Activated naive CD8-positive, alpha-beta T cell treated with anti-CD3 and anti-CD28 coated beads, Interleukin-2, amount 50 U/mL, for 24 hours (primary cell): ENCODE data around the gene ITIH3.

Experiments
- ATAC-seq: fragments of 150-1000 bp; cut with Tn5 transposase; one replicate; pipeline ENCODE4 v1.10.0; 2021
- DNase-seq: peaks from one replicate; pipeline ENCODE4 v3.0.0; 2021
- H3K27ac Mint-ChIP-seq: one replicate; pipeline ENCODE4 v1.8.0; 2021; ENCODE audit warnings: mild to moderate bottlenecking, mixed read lengths
- H3K27me3 Mint-ChIP-seq: one replicate; pipeline ENCODE4 v1.8.0; 2021; ENCODE audit warnings: mixed read lengths
- H3K36me3 Mint-ChIP-seq: one replicate; pipeline ENCODE4 v1.8.0; 2021; ENCODE audit warnings: low read depth, mixed read lengths
- H3K4me1 Mint-ChIP-seq: one replicate; pipeline ENCODE4 v1.8.0; 2021; ENCODE audit warnings: mixed read lengths
- H3K4me3 Mint-ChIP-seq: one replicate; pipeline ENCODE4 v1.8.0; 2021; ENCODE audit warnings: mild to moderate bottlenecking, moderate library complexity, mixed read lengths
- H3K9me3 Mint-ChIP-seq: one replicate; pipeline ENCODE4 v1.8.0; 2021; ENCODE audit warnings: mixed read lengths

The ITIH3 gene, protein sequence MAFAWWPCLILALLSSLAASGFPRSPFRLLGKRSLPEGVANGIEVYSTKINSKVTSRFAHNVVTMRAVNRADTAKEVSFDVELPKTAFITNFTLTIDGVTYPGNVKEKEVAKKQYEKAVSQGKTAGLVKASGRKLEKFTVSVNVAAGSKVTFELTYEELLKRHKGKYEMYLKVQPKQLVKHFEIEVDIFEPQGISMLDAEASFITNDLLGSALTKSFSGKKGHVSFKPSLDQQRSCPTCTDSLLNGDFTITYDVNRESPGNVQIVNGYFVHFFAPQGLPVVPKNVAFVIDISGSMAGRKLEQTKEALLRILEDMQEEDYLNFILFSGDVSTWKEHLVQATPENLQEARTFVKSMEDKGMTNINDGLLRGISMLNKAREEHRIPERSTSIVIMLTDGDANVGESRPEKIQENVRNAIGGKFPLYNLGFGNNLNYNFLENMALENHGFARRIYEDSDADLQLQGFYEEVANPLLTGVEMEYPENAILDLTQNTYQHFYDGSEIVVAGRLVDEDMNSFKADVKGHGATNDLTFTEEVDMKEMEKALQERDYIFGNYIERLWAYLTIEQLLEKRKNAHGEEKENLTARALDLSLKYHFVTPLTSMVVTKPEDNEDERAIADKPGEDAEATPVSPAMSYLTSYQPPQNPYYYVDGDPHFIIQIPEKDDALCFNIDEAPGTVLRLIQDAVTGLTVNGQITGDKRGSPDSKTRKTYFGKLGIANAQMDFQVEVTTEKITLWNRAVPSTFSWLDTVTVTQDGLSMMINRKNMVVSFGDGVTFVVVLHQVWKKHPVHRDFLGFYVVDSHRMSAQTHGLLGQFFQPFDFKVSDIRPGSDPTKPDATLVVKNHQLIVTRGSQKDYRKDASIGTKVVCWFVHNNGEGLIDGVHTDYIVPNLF

DNA sequence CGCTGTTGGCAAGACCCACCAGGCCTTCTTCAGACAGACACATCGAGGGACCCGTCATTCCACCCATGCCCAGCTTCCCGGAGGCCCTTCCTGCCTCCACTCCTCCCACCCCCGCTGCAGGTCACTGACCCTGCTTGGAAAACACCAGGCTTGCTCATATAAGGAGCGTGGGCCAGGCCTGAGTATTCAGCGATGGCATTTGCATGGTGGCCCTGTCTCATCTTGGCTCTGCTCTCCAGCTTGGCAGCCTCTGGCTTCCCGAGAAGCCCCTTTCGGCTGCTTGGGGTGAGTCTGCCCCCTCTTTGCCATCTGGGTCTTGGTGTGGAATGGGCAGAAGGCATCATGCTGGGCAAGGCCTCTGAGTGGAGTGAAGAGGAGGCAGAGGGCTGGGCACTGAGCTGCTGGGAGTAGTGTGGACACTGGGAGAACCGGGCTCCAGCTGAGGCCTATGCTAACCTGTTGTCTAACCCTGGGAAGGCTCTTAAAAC lies at the start of gene ITIH3:
ITIH3 (plus strand) TSS at position 185 of the 488 bp plus-strand sequence; CDS start at position 193, 8 bp downstream.
- no peak within 1 kb of the TSS for H3K27ac Mint-ChIP-seq

DNA sequence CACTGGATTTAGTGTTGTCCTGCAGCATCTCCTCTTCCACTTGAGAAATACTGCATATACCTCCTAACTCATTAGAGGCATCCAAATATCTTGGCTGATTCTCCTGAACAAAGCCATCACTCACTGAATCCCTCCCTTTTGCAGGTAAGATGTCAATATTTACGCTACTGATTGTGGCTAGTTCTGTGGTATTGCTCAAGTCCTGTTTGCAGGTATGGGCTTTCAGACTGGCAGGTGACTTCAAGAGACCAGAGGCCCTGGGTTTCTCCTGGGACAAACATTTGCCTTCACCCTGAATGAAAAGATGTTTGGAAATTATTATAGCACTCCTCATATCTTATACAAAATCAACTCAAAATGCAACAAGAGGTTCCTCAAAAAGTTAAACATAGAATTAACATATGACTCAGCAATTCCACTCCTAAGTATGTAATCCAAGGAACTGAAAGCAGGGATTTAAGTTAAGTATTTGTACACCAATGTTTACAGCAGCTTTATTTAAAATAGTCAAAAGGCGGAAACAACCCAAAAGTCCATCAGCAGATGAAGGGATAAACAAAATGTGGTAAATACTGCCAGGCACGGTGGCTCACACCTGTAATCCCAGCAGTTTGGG lies 42.4 kb upstream of the ITIH3 start:
- no peak for ATAC-seq
- Mint-ChIP-seq H3K27ac (no peak overlapping the region), H3K27me3 (no peaks in the 10 kb centered on the region), H3K4me3 (no peak overlapping the region), H3K4me1 (no peaks in the 10 kb centered on the region), H3K36me3 (peaks cover 27% of the 10 kb centered on the region), H3K9me3 (no peaks in the 10 kb centered on the region)
- DNase-seq, result no peak

More for the DNA sequence above, at the start of gene ITIH3:
- Mint-ChIP-seq H3K4me1 (no peaks in the 10 kb centered on the region), H3K9me3 (no peaks in the 10 kb centered on the region), H3K36me3 (no peaks in the 10 kb centered on the region), H3K27me3 (no peaks in the 10 kb centered on the region), H3K4me3 (no peak within 1 kb of the TSS)
- no peak for ATAC-seq
- DNase-seq, result no peak

DNA sequence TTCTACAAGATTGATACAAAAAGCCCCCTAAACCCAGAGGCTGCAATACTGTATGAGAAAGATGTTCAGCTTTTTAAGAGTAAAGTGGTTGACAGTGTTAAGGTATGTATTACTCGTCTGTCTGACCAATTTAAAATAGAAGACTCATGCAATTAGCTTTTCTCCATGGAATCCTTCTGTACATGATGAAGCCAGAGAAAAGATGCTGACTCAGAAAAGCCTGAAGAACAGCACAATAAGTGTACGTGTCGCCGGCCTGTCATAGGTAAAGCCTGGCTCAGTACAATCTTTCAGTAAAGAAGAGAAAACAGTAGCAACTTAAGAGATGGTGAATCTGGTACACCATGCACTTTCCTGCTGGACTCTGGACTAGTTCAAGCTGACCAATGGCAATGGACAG lies 40.2 kb upstream of the ITIH3 start:
- Mint-ChIP-seq H3K27me3 (no peaks in the 10 kb centered on the region), H3K27ac (no peak overlapping the region), H3K4me3 (no peak overlapping the region), H3K9me3 (no peaks in the 10 kb centered on the region), H3K36me3 (peaks cover 31% of the 10 kb centered on the region), H3K4me1 (peaks cover 1% of the 10 kb centered on the region)
- ATAC-seq (no peak), DNase-seq (no peak)

DNA sequence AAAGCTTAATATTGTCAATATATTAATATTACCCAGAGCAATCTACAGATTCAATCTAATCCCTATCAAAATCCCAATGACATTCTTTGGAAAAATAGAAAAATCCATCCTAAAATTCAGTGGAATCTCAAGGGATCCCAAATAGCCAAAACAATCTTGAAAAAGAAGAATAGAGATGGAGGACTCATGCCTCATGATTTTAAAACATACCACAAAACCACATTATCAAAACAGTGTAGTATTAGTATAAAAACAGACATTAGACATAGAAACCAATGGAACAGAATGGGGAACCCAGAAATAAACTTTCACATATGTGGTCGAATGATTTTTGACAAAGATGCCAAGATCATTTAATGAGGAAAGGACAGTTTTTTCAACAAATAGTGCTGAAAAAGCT lies 38.5 kb upstream of the ITIH3 start:
- peaks cover 7% of the 10 kb centered on the region for H3K4me1 Mint-ChIP-seq
- H3K27me3 Mint-ChIP-seq, result no peaks in the 10 kb centered on the region
- no peak overlapping the region for H3K27ac Mint-ChIP-seq
- DNase-seq, result no peak
- no peak overlapping the region for H3K4me3 Mint-ChIP-seq
- no peaks in the 10 kb centered on the region for H3K9me3 Mint-ChIP-seq
- no peak for ATAC-seq
- peaks cover 32% of the 10 kb centered on the region for H3K36me3 Mint-ChIP-seq

DNA sequence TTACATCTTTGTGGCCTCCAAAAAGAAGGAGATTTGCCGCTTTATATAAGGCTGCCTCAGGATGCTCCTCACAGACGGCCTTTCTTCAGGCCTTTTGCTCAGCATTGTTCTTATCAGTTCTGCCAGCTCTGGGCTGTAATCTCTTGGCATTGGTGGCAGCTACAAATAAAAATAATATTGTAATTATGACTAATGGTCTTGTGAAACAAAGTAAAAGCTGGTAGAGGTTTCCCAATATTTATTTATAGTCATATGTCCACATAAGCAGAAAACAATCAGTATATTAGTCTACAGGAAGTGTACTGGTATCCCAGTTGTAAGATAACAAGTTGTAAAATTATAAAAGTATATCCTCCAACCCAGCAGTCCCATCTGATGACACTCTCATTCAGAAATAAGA lies 31.1 kb upstream of the ITIH3 start:
- ATAC-seq, result no peak
- Mint-ChIP-seq H3K27me3 (no peaks in the 10 kb centered on the region), H3K9me3 (no peaks in the 10 kb centered on the region), H3K4me3 (no peak overlapping the region), H3K4me1 (peaks cover 7% of the 10 kb centered on the region), H3K27ac (no peak overlapping the region), H3K36me3 (peaks cover 36% of the 10 kb centered on the region)
- no peak for DNase-seq

DNA sequence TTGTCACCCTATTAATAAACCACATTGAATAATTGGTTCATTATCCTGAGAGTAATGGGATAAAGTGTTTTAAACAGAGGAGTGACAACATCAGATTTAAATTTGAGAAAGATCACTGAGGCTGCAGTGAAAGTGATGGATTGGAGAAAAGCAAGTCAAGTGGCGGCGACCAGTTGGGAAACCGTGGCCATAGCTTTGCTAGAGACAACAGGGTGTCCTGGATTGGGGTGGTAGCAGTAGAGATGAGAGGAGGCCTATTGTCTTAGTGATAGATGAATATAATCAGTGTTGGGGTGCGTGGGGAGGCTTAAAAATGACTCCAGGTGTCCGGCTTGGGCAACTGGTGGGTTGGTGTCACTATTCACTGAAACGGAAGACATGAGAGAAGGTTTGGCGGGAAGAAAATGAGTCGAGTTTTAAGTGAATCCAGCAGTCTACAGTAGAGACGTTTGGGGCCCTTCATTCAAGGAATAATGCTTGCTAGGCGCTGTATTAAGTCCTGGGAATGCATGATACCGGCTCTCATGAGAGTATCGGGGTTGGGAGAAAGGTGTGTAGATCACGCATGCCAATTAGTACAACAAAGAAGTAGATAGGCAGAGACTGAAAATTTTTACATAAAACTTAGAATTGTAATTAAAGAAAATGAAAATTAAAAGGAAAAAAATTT lies 24.7 kb upstream of the ITIH3 start:
- no peak for ATAC-seq

DNA sequence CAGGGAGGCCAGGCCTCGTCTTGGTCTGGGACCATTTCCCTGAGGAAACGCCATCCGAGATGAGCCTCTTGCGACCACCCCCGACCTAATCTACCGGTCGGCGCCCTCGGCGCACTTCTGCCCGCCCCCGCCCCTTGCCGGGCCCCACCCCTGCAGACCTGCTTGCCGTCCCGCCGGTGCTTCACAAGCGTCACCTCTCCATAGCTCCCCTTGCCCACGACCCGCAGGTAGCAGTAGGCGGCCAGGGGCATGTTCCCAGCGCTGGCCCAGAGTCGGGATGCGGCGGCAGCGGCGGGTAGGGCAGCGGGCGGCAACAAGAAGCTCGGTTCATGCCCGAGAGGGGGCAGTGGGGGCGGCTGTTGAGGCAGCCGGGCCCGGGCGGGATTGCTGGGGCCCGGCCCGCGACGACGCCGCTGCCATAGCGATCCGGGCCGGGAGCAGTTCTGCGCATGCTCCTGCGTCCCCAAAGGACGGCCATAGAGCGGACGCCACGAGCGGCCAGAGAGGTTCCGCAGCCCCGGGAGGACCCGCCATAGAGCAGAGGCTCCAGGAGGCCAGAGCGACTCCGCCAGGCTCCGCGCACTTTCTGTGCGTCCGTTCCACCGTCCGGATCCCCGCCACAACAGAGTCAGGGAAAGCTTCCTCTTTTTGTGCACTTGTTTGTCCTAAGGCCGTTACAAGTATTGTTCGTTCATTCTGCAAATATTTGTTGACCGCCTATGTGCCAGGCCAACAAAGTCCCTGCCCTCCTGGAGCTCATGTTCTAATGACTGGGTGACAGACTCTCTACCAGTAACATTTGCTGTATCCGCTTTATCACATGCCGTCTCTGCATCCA lies 23.9 kb upstream of the ITIH3 start, which contains the start of gene NEK4:
NEK4 (minus strand) TSS at position 445 of the 838 bp plus-strand sequence; CDS start at position 251, 194 bp downstream.
- Mint-ChIP-seq H3K36me3 (peaks cover 8% of the 10 kb centered on the region), H3K27me3 (no peaks in the 10 kb centered on the region), H3K27ac (peak within 1 kb of the TSS; percentile 91), H3K4me3 (peak within 1 kb of the TSS; percentile 92), H3K4me1 (peaks cover 21% of the 10 kb centered on the region), H3K9me3 (no peaks in the 10 kb centered on the region)
- DNase-seq, result peak; percentile 88
- peak; percentile 99 for ATAC-seq

More for the DNA sequence above, 24.7 kb upstream of the ITIH3 start:
- no peaks in the 10 kb centered on the region for H3K27me3 Mint-ChIP-seq
- peaks cover 21% of the 10 kb centered on the region for H3K4me1 Mint-ChIP-seq
- peak overlapping the region; percentile 92 for H3K4me3 Mint-ChIP-seq
- H3K9me3 Mint-ChIP-seq, result no peaks in the 10 kb centered on the region
- H3K36me3 Mint-ChIP-seq, result peaks cover 13% of the 10 kb centered on the region
- H3K27ac Mint-ChIP-seq, result peak overlapping the region; percentile 76
- DNase-seq, result no peak

DNA sequence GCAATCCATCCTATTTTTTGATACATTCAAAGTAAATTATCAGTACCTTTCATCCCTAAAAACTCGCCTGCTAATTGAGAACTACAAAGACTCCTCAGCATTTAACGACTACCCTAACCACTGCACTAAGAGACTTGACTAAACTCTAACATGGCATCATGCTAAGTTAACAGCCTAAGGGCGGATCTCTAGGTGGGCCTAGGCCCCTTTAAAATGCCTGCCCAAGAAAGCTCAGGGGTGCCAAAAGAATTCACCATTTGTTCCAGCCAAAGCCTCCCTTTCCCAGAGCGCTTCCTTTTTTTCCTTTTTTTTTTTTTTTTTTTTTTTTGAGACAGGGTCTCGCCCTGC lies 23.3 kb upstream of the ITIH3 start:
- Mint-ChIP-seq H3K9me3 (no peaks in the 10 kb centered on the region), H3K4me3 (peak overlapping the region; percentile 92), H3K36me3 (peaks cover 4% of the 10 kb centered on the region), H3K27me3 (no peaks in the 10 kb centered on the region), H3K4me1 (peaks cover 21% of the 10 kb centered on the region), H3K27ac (peak overlapping the region; percentile 91)
- no peak for ATAC-seq
- DNase-seq, result no peak

DNA sequence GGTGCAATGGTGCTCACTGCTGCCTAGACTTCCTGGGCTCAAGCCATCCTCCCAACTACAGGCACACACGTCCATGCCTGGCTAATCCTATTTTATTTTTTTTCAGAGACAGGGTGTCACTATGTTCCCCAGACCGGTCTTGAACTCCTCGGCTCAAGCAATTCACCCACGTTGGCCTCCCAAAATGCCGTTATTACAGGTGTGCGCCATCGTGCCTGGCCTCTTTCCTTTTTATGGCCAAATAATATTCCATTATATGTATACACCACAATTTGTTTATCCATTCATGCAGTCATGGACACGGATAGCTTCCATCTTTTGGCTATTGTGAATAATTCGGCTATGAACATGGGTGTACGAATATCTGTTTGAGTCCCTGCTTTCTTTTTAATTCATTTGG lies 22.9 kb upstream of the ITIH3 start:
- Mint-ChIP-seq H3K9me3 (no peaks in the 10 kb centered on the region), H3K4me1 (peaks cover 21% of the 10 kb centered on the region), H3K4me3 (peak overlapping the region; percentile 92), H3K27ac (peak overlapping the region; percentile 91), H3K36me3 (peaks cover 4% of the 10 kb centered on the region), H3K27me3 (no peaks in the 10 kb centered on the region)
- no peak for ATAC-seq
- DNase-seq, result no peak

DNA sequence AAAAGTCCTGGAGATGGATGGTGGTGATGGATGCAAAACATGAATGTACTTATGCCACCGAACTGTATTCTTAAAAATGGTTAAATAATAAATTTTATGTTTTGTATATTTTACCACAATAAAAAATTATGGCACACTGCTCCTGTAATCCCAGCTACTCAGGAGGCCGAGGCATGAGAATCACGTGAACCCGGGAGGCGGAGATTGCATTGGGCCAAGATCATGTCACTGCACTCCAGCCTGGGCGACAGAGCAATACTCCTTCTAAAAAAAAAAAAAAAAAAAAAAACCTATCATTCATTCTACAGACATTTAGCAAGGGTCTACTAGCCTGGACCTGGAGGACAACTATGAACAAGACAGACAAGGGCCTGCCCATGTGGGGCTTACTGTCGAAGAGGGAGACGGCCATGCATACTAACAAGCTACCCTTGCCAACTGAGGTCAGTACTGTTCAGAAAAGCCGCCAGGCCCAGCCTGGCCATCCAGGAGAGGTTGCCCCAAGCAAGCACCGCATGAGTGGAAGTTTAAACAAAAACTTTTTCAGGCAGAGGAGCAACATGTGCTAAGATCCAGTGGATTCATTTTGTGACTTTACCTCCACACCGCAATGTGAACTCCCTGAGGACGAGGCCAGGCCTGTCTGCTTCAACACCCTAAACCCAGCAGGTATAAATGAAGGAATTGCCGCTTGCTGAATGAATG lies 21.1 kb upstream of the ITIH3 start:
- no peak overlapping the region for H3K27ac Mint-ChIP-seq
- no peaks in the 10 kb centered on the region for H3K9me3 Mint-ChIP-seq
- no peak overlapping the region for H3K4me3 Mint-ChIP-seq
- DNase-seq (no peak), ATAC-seq (no peak)
- no peaks in the 10 kb centered on the region for H3K36me3 Mint-ChIP-seq
- H3K27me3 Mint-ChIP-seq, result no peaks in the 10 kb centered on the region
- peaks cover 21% of the 10 kb centered on the region for H3K4me1 Mint-ChIP-seq

DNA sequence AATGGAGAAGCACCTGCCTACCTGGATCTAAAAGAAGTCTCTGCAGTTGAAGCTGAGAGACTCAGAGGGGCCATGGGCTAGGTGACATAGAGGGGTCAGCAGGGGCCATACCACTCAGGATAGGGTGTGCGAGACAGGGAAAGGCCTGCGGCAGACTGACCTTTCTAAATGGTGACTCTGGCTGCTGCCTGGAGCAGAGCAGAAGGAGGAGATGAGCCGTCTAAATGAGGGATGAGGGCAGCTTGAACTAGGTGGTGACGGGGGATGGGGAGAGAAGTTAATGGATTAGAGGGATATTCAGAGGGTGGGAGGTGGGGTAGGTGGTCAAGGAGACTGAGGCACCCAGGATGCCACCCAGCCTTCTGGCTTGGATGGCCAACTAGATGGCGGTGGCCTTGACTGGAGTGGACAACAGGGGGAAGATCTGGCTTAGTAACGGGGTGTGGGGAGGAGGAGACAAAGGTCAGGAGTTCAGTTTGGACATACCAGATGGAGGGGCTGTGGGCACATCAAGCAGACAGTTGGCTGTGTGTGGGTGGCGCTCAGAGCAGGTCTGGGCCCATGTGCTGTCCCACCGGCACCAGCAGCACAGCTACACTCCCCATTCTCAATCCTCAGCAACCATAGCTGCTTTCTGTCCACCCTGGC lies 20.4 kb upstream of the ITIH3 start:
- Mint-ChIP-seq H3K36me3 (no peaks in the 10 kb centered on the region), H3K9me3 (no peaks in the 10 kb centered on the region), H3K27ac (no peak overlapping the region), H3K4me3 (no peak overlapping the region), H3K4me1 (peaks cover 20% of the 10 kb centered on the region), H3K27me3 (no peaks in the 10 kb centered on the region)
- no peak for ATAC-seq
- DNase-seq, result no peak

DNA sequence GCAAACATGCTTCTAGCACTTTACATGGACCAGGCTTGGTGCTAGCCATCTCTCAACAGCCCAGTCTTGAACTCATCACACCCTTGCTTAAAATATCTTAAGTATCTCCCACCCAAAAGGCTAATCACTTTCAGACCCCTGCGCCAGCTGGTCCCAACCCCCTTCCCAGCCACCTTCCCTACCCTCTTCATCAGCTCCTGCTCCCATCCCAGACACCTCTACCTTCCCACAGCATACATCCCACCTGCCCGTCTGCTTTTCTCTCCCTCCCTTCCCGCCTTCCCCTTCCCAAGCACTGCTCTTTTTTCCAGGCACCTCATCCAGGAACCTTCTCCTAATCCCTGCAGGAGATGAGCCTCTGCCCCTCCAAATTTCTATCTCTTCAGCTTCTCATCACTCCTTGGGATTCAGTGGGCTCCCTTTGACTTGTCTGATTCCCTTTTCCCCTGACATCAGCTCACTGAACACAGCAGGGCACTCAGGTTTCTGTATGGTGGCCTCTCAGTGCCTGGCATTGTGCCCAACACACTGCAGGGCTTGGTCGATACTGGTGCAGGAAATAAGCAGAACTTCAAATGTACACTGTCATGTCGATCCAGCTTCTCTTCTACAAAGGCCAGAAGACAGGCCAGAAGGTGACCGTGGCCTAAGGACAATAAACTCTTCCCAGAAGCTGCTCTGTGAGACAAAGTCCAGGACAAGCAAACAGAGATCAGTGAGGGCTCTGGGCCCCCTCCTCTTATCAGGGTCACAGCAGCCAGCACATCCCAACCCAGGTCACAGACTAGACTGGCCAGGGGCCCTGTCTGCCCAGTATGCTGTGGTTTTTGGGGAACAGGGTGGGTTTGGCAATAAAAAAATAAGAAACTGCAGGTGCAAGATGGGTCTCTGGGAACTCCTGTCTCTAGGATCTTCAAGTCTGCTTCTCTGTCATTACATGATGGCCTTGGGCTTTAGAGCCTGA lies 19.4 kb upstream of the ITIH3 start:
- DNase-seq (no peak), ATAC-seq (no peak)
- no peak overlapping the region for H3K27ac Mint-ChIP-seq
- peaks cover 10% of the 10 kb centered on the region for H3K4me1 Mint-ChIP-seq
- no peaks in the 10 kb centered on the region for H3K36me3 Mint-ChIP-seq
- no peaks in the 10 kb centered on the region for H3K9me3 Mint-ChIP-seq
- no peak overlapping the region for H3K4me3 Mint-ChIP-seq
- no peaks in the 10 kb centered on the region for H3K27me3 Mint-ChIP-seq
